Esophagus muscularis mucosa (tissue), 4 donors: Measurements from ENCODE around the gene NAGS.

ENCODE experiments used
- EP300 ChIP-seq: sonication (generic); formaldehyde crosslinking; IDR thresholded peaks from one replicate; pipeline ENCODE4 v1.6.1; 2017; ENCODE audit warnings: antibody characterized with exemption
- POLR2A ChIP-seq: fragments of 450-650 bp; IDR thresholded peaks from one replicate; pipeline ENCODE4 v1.6.1; 2017; ENCODE audit warnings: antibody characterized with exemption, moderate library complexity, mild to moderate bottlenecking, low read depth
- POLR2AphosphoS5 ChIP-seq, 2 donors: sonication (generic); formaldehyde crosslinking; IDR thresholded peaks; one replicate each; pipeline ENCODE4 v1.6.1; 2017; ENCODE audit warnings: antibody characterized with exemption in 2 of 2
- TF ChIP-seq, protein P1 (sequence below), 3 experiments: fragments of 200-600 bp in 2 of 3; fragments of 450-650 bp in 1 of 3; sonication (generic) in 2 of 3; IDR thresholded peaks; one replicate each; pipeline ENCODE4 v1.5.1; 2017 to 2019; ENCODE audit warnings: antibody characterized with exemption in 3 of 3, mild to moderate bottlenecking in 2 of 3, moderate library complexity in 1 of 3

DNA sequence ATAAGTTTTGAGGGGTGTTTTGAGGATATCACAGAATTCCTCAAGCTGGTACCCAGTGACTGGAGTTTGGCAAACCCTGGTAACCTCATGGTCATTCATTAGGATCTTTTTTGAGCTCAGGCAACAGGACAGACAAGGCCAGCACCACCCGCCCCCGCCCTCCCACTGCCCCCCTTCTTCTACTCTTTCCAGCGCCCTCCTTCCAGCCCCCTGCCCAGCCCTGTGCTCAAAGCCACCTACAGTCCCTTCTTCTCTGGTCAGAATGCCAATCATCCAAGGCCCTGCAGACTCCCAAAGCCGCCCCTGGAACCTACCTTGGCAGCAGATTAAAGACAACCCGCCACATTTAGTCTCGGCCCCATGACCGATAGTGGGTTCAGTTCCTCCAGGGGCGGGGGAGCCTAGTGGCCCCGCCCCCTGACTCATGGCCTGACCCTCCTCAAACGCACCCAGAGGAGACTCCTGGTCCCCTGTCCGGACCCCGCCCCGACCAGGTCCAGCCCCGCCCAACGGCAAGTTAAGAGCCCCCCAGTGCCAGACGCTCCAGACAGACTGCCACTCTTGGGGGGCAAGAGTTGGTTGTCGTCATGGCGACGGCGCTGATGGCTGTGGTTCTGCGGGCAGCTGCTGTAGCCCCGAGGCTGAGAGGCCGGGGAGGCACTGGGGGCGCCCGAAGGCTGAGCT is at the start of gene NAGS:
- TF ChIP-seq, protein P1, sequence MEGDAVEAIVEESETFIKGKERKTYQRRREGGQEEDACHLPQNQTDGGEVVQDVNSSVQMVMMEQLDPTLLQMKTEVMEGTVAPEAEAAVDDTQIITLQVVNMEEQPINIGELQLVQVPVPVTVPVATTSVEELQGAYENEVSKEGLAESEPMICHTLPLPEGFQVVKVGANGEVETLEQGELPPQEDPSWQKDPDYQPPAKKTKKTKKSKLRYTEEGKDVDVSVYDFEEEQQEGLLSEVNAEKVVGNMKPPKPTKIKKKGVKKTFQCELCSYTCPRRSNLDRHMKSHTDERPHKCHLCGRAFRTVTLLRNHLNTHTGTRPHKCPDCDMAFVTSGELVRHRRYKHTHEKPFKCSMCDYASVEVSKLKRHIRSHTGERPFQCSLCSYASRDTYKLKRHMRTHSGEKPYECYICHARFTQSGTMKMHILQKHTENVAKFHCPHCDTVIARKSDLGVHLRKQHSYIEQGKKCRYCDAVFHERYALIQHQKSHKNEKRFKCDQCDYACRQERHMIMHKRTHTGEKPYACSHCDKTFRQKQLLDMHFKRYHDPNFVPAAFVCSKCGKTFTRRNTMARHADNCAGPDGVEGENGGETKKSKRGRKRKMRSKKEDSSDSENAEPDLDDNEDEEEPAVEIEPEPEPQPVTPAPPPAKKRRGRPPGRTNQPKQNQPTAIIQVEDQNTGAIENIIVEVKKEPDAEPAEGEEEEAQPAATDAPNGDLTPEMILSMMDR (IDR thresholded peaks at IDR 0.05): no peak
- no peak for TF ChIP-seq POLR2A
- TF ChIP-seq EP300: no peak
- TF ChIP-seq POLR2AphosphoS5 (IDR thresholded peaks at IDR 0.05): no peak
